Ovary (tissue), 9 donors: ENCODE measurements around the gene SNX18. TPM values are rescaled to one million over a fixed set of nuclear protein-coding genes. Genes with fewer than 3 reads are reported as not detected.

Source experiments
- DNase-seq, 5 donors: peaks; one replicate each; pipeline ENCODE4 v3.0.0-alpha.2; 2019 to 2020
- H3K27ac ChIP-seq, 2 donors: fragments of 200-600 bp; one replicate each; pipeline versions ENCODE4 v1.5.1 to v1.8.0; 2019 to 2022
- H3K27me3 ChIP-seq: fragments of 200-600 bp; one replicate; pipeline ENCODE4 v1.8.0; 2022
- H3K36me3 ChIP-seq: fragments of 200-600 bp; sonication (generic); one replicate; pipeline ENCODE4 v1.5.1; 2019
- H3K4me1 ChIP-seq: one replicate; pipeline ENCODE4 v1.8.1; 2013; ENCODE audit warnings: mild to moderate bottlenecking, moderate library complexity; ENCODE audit not compliant: insufficient read depth
- H3K4me3 ChIP-seq: fragments of 200-600 bp; sonication (generic); one replicate; pipeline ENCODE4 v1.5.1; 2017
- H3K9me3 ChIP-seq, 2 donors: fragments of 200-600 bp in 1 of 2; sonication (generic) in 1 of 2; one replicate each; pipeline versions ENCODE4 v1.5.1 to v1.8.1; 2013 to 2019; ENCODE audit warnings: mild to moderate bottlenecking in 1 of 2, moderate library complexity in 1 of 2
- CTCF ChIP-seq, 3 donors: fragments of 450-650 bp in 2 of 3; fragments of 200-600 bp in 1 of 3; IDR thresholded peaks; one replicate each; pipeline versions ENCODE4 v1.5.1 to v1.8.0; 2016 to 2022; ENCODE audit warnings: antibody characterized with exemption in 3 of 3, mild to moderate bottlenecking in 1 of 3
- EP300 ChIP-seq: sonication (generic); formaldehyde crosslinking; IDR thresholded peaks from one replicate; pipeline ENCODE4 v1.6.1; 2017; ENCODE audit warnings: antibody characterized with exemption
- POLR2A ChIP-seq: fragments of 450-650 bp; IDR thresholded peaks from one replicate; pipeline ENCODE4 v1.6.1; 2017; ENCODE audit warnings: antibody characterized with exemption, mild to moderate bottlenecking, moderate library complexity
- WGBS, 3 donors: extraction: QIAGEN DNeasy Blood & Tissue Kit in 1 of 3; methylation state at CpG; one replicate each; pipeline versions ENCODE4 v1.1.5 to v1.1.7; 2013 to 2017; 5-methylcytosine and 5-hydroxymethylcytosine counted together
- intact Hi-C, 4 donors: fragments of 100-400 bp; cut with DNase I; formaldehyde crosslinking; loops; one replicate each; pipeline versions ENCODE4 v1.11.0 to v1.15.1; 2022 to 2023
- polyA plus RNA-seq, 2 donors: library from polyadenylated mRNA; stranded (reverse); fragments of 200-250 nt in 1 of 2; fragments of 350-450 nt in 1 of 2; fragmentation: Illumina TruSeq in 1 of 2; extraction: RNeasy Lipid Tissue Mini Kit (QIAGEN cat#74804) in 1 of 2; gene quantifications; one replicate each; pipeline ENCODE4 v1.2.3, GENCODE V29; 2013 to 2014
- total RNA-seq, 7 donors: library from RNA; depleted of rRNA in 2 of 7; stranded (reverse); fragments of >200 nt in 2 of 7; fragmentation: NEBNext Ultra II Directional in 3 of 7; extraction: Animal tissue kit (Norgen Biotek cat#: 25700) in 3 of 7; gene quantifications; one replicate each; pipeline versions ENCODE4 v1.1.0 to v1.2.4, GENCODE V29; 2016 to 2023
- donor health status: DM: no; HTN: no; CAD: no; lungs with moderate emphysema.
- donor health status: DM: no; HTN: no; CAD: no.
- donor health status: Bipolar disorder and iron deficiency.
- donor health status: DM: yes; HTN: yes; CAD: no.
- donor health status: DM: no; HTN: no; CAD: no.
- donor health status: DM: yes; HTN: yes; CAD: no.

SNX18 gene
- total and polyA plus RNA-seq, 9 donors: 29.6 to 62.4 (median 45.0) TPM

- intact Hi-C loops: no loop called here
- peak overlapping the region in 1 of 2 donors; percentile 40 for H3K27ac ChIP-seq
- 16 to 30% (median 22%) methylated on average over 2 of the region's 2 CpGs for WGBS, 3 donors
- H3K4me1 ChIP-seq: peaks cover 24% of the 10 kb centered on the region
- no peak for DNase-seq
- no peaks in the 10 kb centered on the region for H3K27me3 ChIP-seq
- no peak for TF ChIP-seq EP300
- no peak for TF ChIP-seq POLR2A
- no peak for TF ChIP-seq CTCF (IDR thresholded peaks at IDR 0.05)
- H3K36me3 ChIP-seq: no peaks in the 10 kb centered on the region
- H3K4me3 ChIP-seq: no peak overlapping the region
- H3K9me3 ChIP-seq: no peaks in the 10 kb centered on the region
Measured at GRCh38 chr5:54537725-54538124, 20.2 kb downstream of the SNX18 start.

- intact Hi-C loops: no loop called here
- 44 to 63% (median 61%) methylated on average over 3 of the region's 3 CpGs for WGBS, 3 donors
- no peak for TF ChIP-seq EP300
- TF ChIP-seq CTCF (IDR thresholded peaks at IDR 0.05): no peak
- no peak for TF ChIP-seq POLR2A
- peaks cover 25% of the 10 kb centered on the region for H3K4me1 ChIP-seq
- H3K27ac ChIP-seq: peak overlapping the region in 1 of 2 donors; percentile 40
- no peak for DNase-seq
- no peak overlapping the region for H3K4me3 ChIP-seq
- no peaks in the 10 kb centered on the region for H3K9me3 ChIP-seq
- no peaks in the 10 kb centered on the region for H3K27me3 ChIP-seq
- no peaks in the 10 kb centered on the region for H3K36me3 ChIP-seq
Measured at GRCh38 chr5:54538156-54538555, 20.6 kb downstream of the SNX18 start.

- no peak for TF ChIP-seq EP300
- Histone ChIP-seq H3K27me3 (no peaks in the 10 kb centered on the region), H3K4me3 (no peak overlapping the region), H3K36me3 (no peaks in the 10 kb centered on the region), H3K27ac (no peak overlapping the region), H3K9me3 (no peaks in the 10 kb centered on the region), H3K4me1 (peaks cover 21% of the 10 kb centered on the region)
- 85 to 98% (median 96%) methylated on average over 4 of the region's 4 CpGs for WGBS, 3 donors
- no peak for DNase-seq
- intact Hi-C loops: no loop called here
Measured at GRCh38 chr5:54539001-54539400, 21.4 kb downstream of the SNX18 start.

- H3K27ac ChIP-seq: no peak overlapping the region
- WGBS, 3 donors: 91 to 98% (median 93%) methylated on average over 3 of the region's 3 CpGs
- H3K4me1 ChIP-seq: peaks cover 18% of the 10 kb centered on the region
- intact Hi-C loops: no loop called here
- no peaks in the 10 kb centered on the region for H3K27me3 ChIP-seq
- no peaks in the 10 kb centered on the region for H3K36me3 ChIP-seq
- no peak for DNase-seq
- H3K4me3 ChIP-seq: no peak overlapping the region
- TF ChIP-seq POLR2A (no peak), EP300 (no peak), CTCF (IDR thresholded peaks at IDR 0.05) (no peak)
- H3K9me3 ChIP-seq: no peaks in the 10 kb centered on the region
Measured at GRCh38 chr5:54540286-54540685, 22.7 kb downstream of the SNX18 start.

- intact Hi-C loops: no loop called here
- 83 to 93% (median 88%) methylated on average over 12 of the region's 12 CpGs for WGBS, 3 donors
- DNase-seq: no peak
- no peak overlapping the region for H3K4me3 ChIP-seq
- no peaks in the 10 kb centered on the region for H3K9me3 ChIP-seq
- H3K27me3 ChIP-seq: no peaks in the 10 kb centered on the region
- no peaks in the 10 kb centered on the region for H3K36me3 ChIP-seq
- peaks cover 15% of the 10 kb centered on the region for H3K4me1 ChIP-seq
- TF ChIP-seq CTCF (IDR thresholded peaks at IDR 0.05) (no peak), EP300 (no peak), POLR2A (no peak)
- no peak overlapping the region for H3K27ac ChIP-seq
Measured at GRCh38 chr5:54541823-54542783, 24.5 kb downstream of the SNX18 start.
